HL-60/S4 treated with phorbol 12-myristate 13-acetate at 8.2 ng/mL for 4 days and 3 days (cell line): Measurements from ENCODE around the gene VCPKMT.

Experiments
- in situ Hi-C: fragments of 300-500 bp; cut with MboI; formaldehyde crosslinking; loops from 2 replicates; pipeline ENCODE4 v1.15.0; 2022; ENCODE audit warnings: low sequenced_read_pairs

Gene VCPKMT

GRCh38 chr14:50070230-50070629 lies 46.1 kb downstream of the VCPKMT start:
- in situ Hi-C loops, result loop anchor here (25.0 kb wide), 1 partner anchor 183 kb away; the partner anchor contains the start of gene ARF6

DNA sequence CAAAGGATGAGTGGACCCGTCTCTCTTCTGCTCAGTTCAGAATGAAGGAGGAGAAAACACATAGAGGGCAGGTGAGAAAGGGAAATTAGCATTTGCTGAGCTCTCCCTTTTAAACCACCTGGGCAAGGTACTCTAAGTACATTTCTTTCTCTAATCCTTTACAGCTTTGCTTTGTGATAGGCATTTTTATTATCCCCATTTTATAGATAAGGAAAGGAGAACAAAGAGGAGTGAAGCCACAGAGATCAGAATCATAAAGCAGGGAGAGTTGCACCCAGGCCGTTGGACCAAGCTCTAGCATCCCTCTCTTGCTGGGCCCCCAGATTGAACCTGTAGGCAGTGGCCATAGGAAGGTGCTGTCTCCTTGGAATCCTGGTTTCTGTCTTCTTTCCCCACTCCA lies 47.0 kb downstream of the VCPKMT start:
- in situ Hi-C loops, result loop anchor here (25.0 kb wide), 1 partner anchor 182 kb away; the partner anchor contains the start of gene ARF6

GRCh38 chr14:50068496-50068895 lies 47.9 kb downstream of the VCPKMT start:
- in situ Hi-C loops, result loop anchor here (25.0 kb wide), 1 partner anchor 181 kb away; the partner anchor contains the start of gene ARF6

- in situ Hi-C loops, result loop anchor here (25.0 kb wide), 1 partner anchor 181 kb away; the partner anchor contains the start of gene ARF6
Measured at GRCh38 chr14:50067723-50068495, 48.5 kb downstream of the VCPKMT start.

DNA sequence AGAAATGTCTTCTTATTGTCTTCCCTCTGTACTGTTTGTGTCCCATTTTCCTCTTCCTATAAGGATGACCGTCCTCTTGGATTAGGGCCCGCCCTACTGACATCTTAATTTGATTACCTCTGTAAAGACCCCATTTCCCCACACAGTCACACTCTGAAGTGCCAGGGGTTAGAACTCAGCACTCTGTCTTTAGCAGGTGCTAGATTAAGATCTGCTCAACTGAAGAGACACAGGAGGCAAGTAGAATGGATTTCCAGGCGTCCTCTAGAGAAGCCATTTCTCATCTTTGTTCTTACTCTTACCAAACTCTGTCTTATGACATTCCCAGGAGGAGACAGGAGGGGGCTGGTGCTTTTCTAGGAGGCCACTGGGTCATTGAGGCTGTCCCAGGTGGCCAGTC lies 50.8 kb downstream of the VCPKMT start:
- in situ Hi-C loops, result loop anchor here (25.0 kb wide), 1 partner anchor 178 kb away; the partner anchor contains the start of gene ARF6

GRCh38 chr14:50064993-50065392 lies 51.4 kb downstream of the VCPKMT start:
- in situ Hi-C loops, result loop anchor here (25.0 kb wide), 1 partner anchor 178 kb away; the partner anchor contains the start of gene ARF6

DNA sequence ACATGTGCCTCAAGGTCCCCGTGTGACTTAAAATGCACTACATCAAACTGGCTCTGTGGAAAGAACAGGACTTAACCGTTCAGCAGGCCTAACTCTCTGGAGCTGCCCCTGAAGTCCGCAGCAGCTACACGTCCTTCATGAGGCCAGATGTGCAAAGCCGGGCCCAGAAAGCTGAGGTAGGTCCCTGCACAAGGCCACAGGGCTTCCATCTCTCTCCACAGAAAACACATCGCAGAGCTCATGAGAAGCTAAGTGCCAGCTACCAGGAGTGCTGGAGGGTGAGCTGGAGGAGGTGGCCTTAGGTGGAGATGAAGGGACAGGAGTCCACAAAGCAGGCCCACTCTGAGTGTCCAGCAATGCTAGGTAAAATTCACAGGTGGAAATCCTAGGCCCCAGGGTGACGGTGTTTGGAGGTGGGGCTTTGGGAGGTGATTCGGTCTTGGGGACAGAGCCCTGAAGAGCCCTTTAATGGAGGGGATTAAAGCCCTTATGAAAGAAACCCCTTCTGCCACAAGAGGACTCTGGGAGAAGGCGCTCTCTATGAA lies 52.4 kb downstream of the VCPKMT start:
- in situ Hi-C loops, result loop anchor here (25.0 kb wide), 1 partner anchor 177 kb away; the partner anchor contains the start of gene ARF6

- in situ Hi-C loops, result loop anchor here (25.0 kb wide), 1 partner anchor 175 kb away; the partner anchor contains the start of gene ARF6
Measured at GRCh38 chr14:50062438-50063085, 53.8 kb downstream of the VCPKMT start.

- in situ Hi-C loops, result loop anchor here (25.0 kb wide), 1 partner anchor 175 kb away; the partner anchor contains the start of gene ARF6
Measured at GRCh38 chr14:50061664-50062437, 54.5 kb downstream of the VCPKMT start.

DNA sequence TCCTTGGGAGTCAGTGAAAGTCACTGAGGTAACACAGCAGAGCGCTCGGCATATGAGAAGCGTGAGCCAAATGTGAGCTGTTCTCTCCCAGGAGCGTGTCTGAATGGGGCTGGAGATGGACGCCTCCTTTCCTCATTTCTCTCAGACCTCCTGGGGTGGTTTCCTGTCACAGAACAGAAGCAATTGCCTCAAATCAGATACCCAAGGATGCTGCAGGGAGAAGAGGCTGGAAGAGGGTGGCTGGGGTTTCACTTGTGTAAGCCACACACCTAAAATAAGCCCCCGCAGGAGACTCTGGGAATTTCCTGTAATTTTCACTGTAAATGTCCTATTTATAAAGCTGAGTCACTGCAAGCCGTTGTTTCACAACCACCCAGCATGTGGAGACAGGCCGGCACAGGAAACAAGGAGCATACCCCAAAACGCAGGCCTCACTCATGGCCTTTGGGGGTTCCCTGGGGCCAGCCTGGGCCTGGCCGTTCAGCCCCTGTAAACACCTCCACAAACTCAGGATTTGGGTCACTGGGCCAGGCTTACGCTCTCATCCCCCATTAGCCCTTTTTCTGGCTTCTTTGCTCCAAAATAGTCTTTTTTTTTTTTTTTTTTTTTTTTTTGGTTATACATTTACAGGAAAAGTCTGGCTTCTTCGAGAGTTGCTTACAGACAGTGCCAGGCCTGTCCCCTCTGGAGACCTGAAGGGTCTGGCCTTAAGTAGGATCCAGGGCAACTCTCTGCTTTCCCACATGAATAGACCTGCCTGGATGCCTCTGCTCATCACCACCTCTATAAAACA lies 55.3 kb downstream of the VCPKMT start:
- in situ Hi-C loops, result loop anchor here (25.0 kb wide), 1 partner anchor 174 kb away; the partner anchor contains the start of gene ARF6

- in situ Hi-C loops, result loop anchor here (25.0 kb wide), 1 partner anchor 173 kb away; the partner anchor contains the start of gene ARF6
Measured at GRCh38 chr14:50059763-50060616, 56.4 kb downstream of the VCPKMT start.
